Measurements from ENCODE around the gene ADORA1.

ADORA1 gene

GRCh38 chr1:203090421-203091198 is 36.9 kb upstream of the ADORA1 start:
- Histone ChIP-seq H3K27ac (ENCODE audit: extremely low read depth, low read depth, low read length) (no peak overlapping the region), H3K4me3 (ENCODE audit: low read depth, low read length) (no peak overlapping the region), H3K36me3 (ENCODE audit: control insufficient read depth in 2 of 2, insufficient read depth in 1 of 2, low read length in 2 of 2) (no peaks in the 10 kb centered on the region), H3K4me1 (ENCODE audit: control insufficient read depth, insufficient read depth, low read length) (no peaks in the 10 kb centered on the region), H3K9me3 (ENCODE audit: control insufficient read depth, insufficient read depth, low read depth, low read length) (no peaks in the 10 kb centered on the region)
- ChIA-PET CTCF (interaction anchor here (0.5 to 0.8 kb wide), 4 partner anchors 13 to 126 kb away, joined by 3 to 5 read pairs (median 3); no protein-coding TSS in a partner anchor), POLR2A (no interaction called here)
- TF ChIP-seq ZFHX2 (tag by site-specific recombination; conservative IDR thresholded peaks at IDR 0.05) (peak; percentile 80), EGR2 (tag by site-specific recombination; IDR thresholded peaks at IDR 0.05; ENCODE audit: low read depth) (peak; percentile 89), ELK4 (IDR thresholded peaks at IDR 0.05; ENCODE audit: borderline replicate concordance, low read depth, low read length) (no peak), ZNF37A (tag by site-specific recombination; IDR thresholded peaks at IDR 0.05) (no peak)

- Histone ChIP-seq H3K36me3 (ENCODE audit: control insufficient read depth in 2 of 2, insufficient read depth in 1 of 2, low read length in 2 of 2) (no peaks in the 10 kb centered on the region), H3K9me3 (ENCODE audit: control insufficient read depth, insufficient read depth, low read depth, low read length) (no peaks in the 10 kb centered on the region), H3K4me1 (ENCODE audit: control insufficient read depth, insufficient read depth, low read length) (no peaks in the 10 kb centered on the region), H3K4me3 (ENCODE audit: low read depth, low read length) (no peak overlapping the region), H3K27ac (ENCODE audit: extremely low read depth, low read depth, low read length) (no peak overlapping the region)
- ChIA-PET CTCF (interaction anchor here (0.5 to 0.8 kb wide), 3 partner anchors 14 to 125 kb away, joined by 3 to 5 read pairs (median 3); no protein-coding TSS in a partner anchor), POLR2A (no interaction called here)
- TF ChIP-seq SP3 (tag by site-specific recombination; IDR thresholded peaks at IDR 0.05), result no peak
- TF ChIP-seq ZNF184 (tag by site-specific recombination; IDR thresholded peaks at IDR 0.05), result no peak
- no peak for TF ChIP-seq ATF2 (tag by site-specific recombination; IDR thresholded peaks at IDR 0.05; ENCODE audit: low read depth)
- no peak for TF ChIP-seq IKZF3 (tag by site-specific recombination; IDR thresholded peaks at IDR 0.05)
Observed at GRCh38 chr1:203091199-203091477, 36.4 kb upstream of the ADORA1 start.

GRCh38 chr1:203091761-203092330 is 35.7 kb upstream of the ADORA1 start:
- H3K9me3 ChIP-seq (ENCODE audit: control insufficient read depth, insufficient read depth, low read depth, low read length), result no peaks in the 10 kb centered on the region
- ChIA-PET POLR2A (no interaction called here), CTCF (interaction anchor here (0.6 to 0.8 kb wide), 2 partner anchors 51 to 166 kb away, joined by 3 read pairs; no protein-coding TSS in a partner anchor)

GRCh38 chr1:203093754-203094410 is 33.6 kb upstream of the ADORA1 start:
- H3K9me3 ChIP-seq (ENCODE audit: control insufficient read depth, insufficient read depth, low read depth, low read length), result no peaks in the 10 kb centered on the region
- no peak overlapping the region for H3K27ac ChIP-seq (ENCODE audit: extremely low read depth, low read depth, low read length)
- H3K4me1 ChIP-seq (ENCODE audit: control insufficient read depth, insufficient read depth, low read length), result no peaks in the 10 kb centered on the region
- ChIA-PET POLR2A (no interaction called here), CTCF (interaction anchor here (1.7 kb wide), 1 partner anchor 9 kb away, joined by 6 read pairs; no protein-coding TSS in a partner anchor)
- H3K36me3 ChIP-seq (ENCODE audit: control insufficient read depth in 2 of 2, insufficient read depth in 1 of 2, low read length in 2 of 2), result no peaks in the 10 kb centered on the region
- H3K4me3 ChIP-seq (ENCODE audit: low read depth, low read length), result no peak overlapping the region
- TF ChIP-seq ZBTB11 (tag by site-specific recombination; conservative IDR thresholded peaks at IDR 0.05; ENCODE audit: low read depth) (no peak), ZNF677 (tag by site-specific recombination; IDR thresholded peaks at IDR 0.05) (no peak)

More at GRCh38 chr1:203091761-203092330, 35.7 kb upstream of the ADORA1 start:
- H3K4me1 ChIP-seq (ENCODE audit: control insufficient read depth, insufficient read depth, low read length), result no peaks in the 10 kb centered on the region
- H3K36me3 ChIP-seq (ENCODE audit: control insufficient read depth in 2 of 2, insufficient read depth in 1 of 2, low read length in 2 of 2), result no peaks in the 10 kb centered on the region
- TF ChIP-seq ZNF623 (tag by site-specific recombination; IDR thresholded peaks at IDR 0.05), result no peak
- H3K27ac ChIP-seq (ENCODE audit: extremely low read depth, low read depth, low read length), result no peak overlapping the region
- H3K4me3 ChIP-seq (ENCODE audit: low read depth, low read length), result no peak overlapping the region

Data from HEK293 (cell line).